Neuronal stem cell (in vitro differentiated cells): ENCODE results near the gene HS6ST3. TPM values are rescaled to one million over a fixed set of nuclear protein-coding genes. Genes with fewer than 3 reads are reported as not detected.
A peak's percentile ranks its signal among the peaks of the same experiment; 100 is the strongest.
"Not testable (repeated sequence)": the region's sequence is repeated elsewhere in the genome, so short reads cannot be mapped to it uniquely, and the experiment has no call there.

Experiments used
- DNase-seq: peaks from one replicate; pipeline ENCODE4 v3.0.0-alpha.2; 2013; ENCODE audit warnings: low spot score
- H2AFZ ChIP-seq: one replicate; pipeline ENCODE4 v1.6.1; 2013; ENCODE audit warnings: mild to moderate bottlenecking, low read length, inconsistent platforms
- H2AK5ac ChIP-seq: 2 replicates; pipeline ENCODE4 v1.6.1; 2013; ENCODE audit warnings: low read depth, mild to moderate bottlenecking, inconsistent platforms, low read length, moderate library complexity, mixed read lengths
- H2BK120ac ChIP-seq: 2 replicates; pipeline ENCODE4 v1.6.1; 2013; ENCODE audit warnings: low read depth, mild to moderate bottlenecking, inconsistent platforms, low read length, moderate library complexity, mixed read lengths
- H2BK12ac ChIP-seq: one replicate; pipeline ENCODE4 v1.6.1; 2013; ENCODE audit warnings: low read length, inconsistent platforms
- H2BK15ac ChIP-seq: 2 replicates; pipeline ENCODE4 v1.6.1; 2013; ENCODE audit warnings: mild to moderate bottlenecking, low read length, inconsistent platforms, mixed read lengths
- H2BK5ac ChIP-seq: one replicate; pipeline ENCODE4 v1.6.1; 2013; ENCODE audit warnings: inconsistent platforms, mild to moderate bottlenecking, low read length, moderate library complexity
- H3K14ac ChIP-seq: one replicate; pipeline ENCODE4 v1.6.1; 2013; ENCODE audit warnings: low read length, inconsistent platforms
- H3K18ac ChIP-seq: 2 replicates; pipeline ENCODE4 v1.6.1; 2013; ENCODE audit warnings: low read length, inconsistent platforms
- H3K23ac ChIP-seq: 2 replicates; pipeline ENCODE4 v1.6.1; 2013; ENCODE audit warnings: low read depth, mild to moderate bottlenecking, mixed read lengths, low read length, inconsistent platforms; ENCODE audit not compliant: poor library complexity
- H3K27ac ChIP-seq: replicated peaks from 3 replicates; pipeline ENCODE4 v1.5.1; 2013; ENCODE audit warnings: low read length, inconsistent platforms
- H3K27me3 ChIP-seq, 3 experiments: 2 replicates each; pipeline ENCODE4 v1.6.1; 2013; ENCODE audit warnings: low read length in 3 of 3, mild to moderate bottlenecking in 2 of 3, inconsistent platforms in 1 of 3, low read depth in 1 of 3, mixed read lengths in 1 of 3, moderate library complexity in 1 of 3; ENCODE audit not compliant: control insufficient read depth in 3 of 3, insufficient read depth in 3 of 3
- H3K36me3 ChIP-seq, 2 donors: replicated peaks in 1 of 2; 2 replicates each; pipeline ENCODE4 v1.6.1; 2013; ENCODE audit warnings: low read length in 2 of 2; ENCODE audit not compliant: control insufficient read depth in 2 of 2, insufficient read depth in 2 of 2
- H3K4ac ChIP-seq: 2 replicates; pipeline ENCODE4 v1.6.1; 2013; ENCODE audit warnings: inconsistent platforms, mild to moderate bottlenecking, low read length, moderate library complexity
- H3K4me1 ChIP-seq, 2 donors: 1 replicate in 1 of 2; 2 replicates in 1 of 2; pipeline ENCODE4 v1.6.1; 2013; ENCODE audit warnings: low read length in 2 of 2, low read depth in 1 of 2; ENCODE audit not compliant: control insufficient read depth in 2 of 2, insufficient read depth in 1 of 2
- H3K4me2 ChIP-seq: one replicate; pipeline ENCODE4 v1.6.1; 2013; ENCODE audit warnings: mild to moderate bottlenecking, low read length, inconsistent platforms; ENCODE audit not compliant: insufficient read depth, poor library complexity, severe bottlenecking
- H3K4me3 ChIP-seq, 2 donors: 2 replicates each; pipeline ENCODE4 v1.5.1; 2013; ENCODE audit warnings: low read length in 2 of 2, mild to moderate bottlenecking in 2 of 2, inconsistent platforms in 1 of 2, moderate library complexity in 1 of 2
- H3K79me1 ChIP-seq: one replicate; pipeline ENCODE4 v1.6.1; 2013; ENCODE audit warnings: low read depth, mild to moderate bottlenecking, inconsistent platforms, low read length, moderate library complexity
- H3K9ac ChIP-seq: one replicate; pipeline ENCODE4 v1.6.1; 2013; ENCODE audit warnings: mild to moderate bottlenecking, low read depth, low read length, inconsistent platforms; ENCODE audit not compliant: poor library complexity
- H3K9me3 ChIP-seq, 2 donors: replicated peaks in 1 of 2; 2 replicates each; pipeline versions ENCODE3 to v1.6.1; 2013; ENCODE audit warnings: low read length in 2 of 2, mild to moderate bottlenecking in 2 of 2, inconsistent platforms in 1 of 2, low read depth in 1 of 2, mixed read lengths in 1 of 2, moderate library complexity in 1 of 2; ENCODE audit not compliant: control insufficient read depth in 2 of 2, insufficient read depth in 1 of 2
- H4K8ac ChIP-seq: one replicate; pipeline ENCODE4 v1.6.1; 2013; ENCODE audit warnings: low read depth, mild to moderate bottlenecking, inconsistent platforms, low read length, moderate library complexity
- H4K91ac ChIP-seq: one replicate; pipeline ENCODE4 v1.6.1; 2013; ENCODE audit warnings: low read length, low read depth, mild to moderate bottlenecking, inconsistent platforms; ENCODE audit not compliant: poor library complexity
- WGBS, 2 donors: extraction: QIAGEN DNeasy Blood & Tissue Kit; methylation state at CpG; one replicate each; pipeline ENCODE4 v1.1.7; 2013; ENCODE audit warnings: missing lambda C conversion rate in 2 of 2, mixed read lengths in 1 of 2; ENCODE audit not compliant: insufficient read length in 2 of 2, insufficient replicate concordance in 1 of 2; ENCODE audit errors: extremely low coverage in 2 of 2; 5-methylcytosine and 5-hydroxymethylcytosine counted together
- polyA plus RNA-seq, 2 experiments: library from polyadenylated mRNA; stranded (reverse); fragments of 200-250 nt; gene quantifications; one replicate each; pipeline ENCODE4 v1.2.3, GENCODE V29; 2013

The HS6ST3 gene
- polyA plus RNA-seq (2013, experiment 1 of 2): 1.4 TPM
- polyA plus RNA-seq (2013, experiment 2 of 2): 1.4 TPM

DNA sequence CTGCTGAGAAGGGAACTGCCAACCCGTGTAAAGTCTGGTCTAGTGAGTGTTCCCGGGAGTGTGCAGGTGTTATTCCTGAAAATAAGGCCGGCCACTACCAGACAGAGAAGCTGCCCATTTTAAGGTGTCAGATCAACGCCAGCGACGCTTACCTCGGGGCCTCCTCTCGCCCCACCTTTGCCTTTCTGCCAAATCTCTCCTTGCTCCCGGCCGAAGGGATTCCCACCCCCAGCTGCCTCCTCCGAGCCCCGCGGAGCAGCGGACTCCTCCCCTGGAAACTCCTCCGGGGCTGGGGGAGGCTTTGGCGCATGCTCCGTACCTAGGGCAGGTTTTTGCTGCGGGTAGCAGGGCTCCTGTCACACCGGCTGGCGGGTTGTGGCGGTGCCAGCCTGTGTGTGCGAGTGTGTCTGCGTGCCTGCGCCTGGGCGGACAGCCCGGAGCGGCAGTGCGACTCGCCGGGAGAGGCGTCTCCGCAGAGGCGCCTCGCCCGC is at the start of gene HS6ST3:
Gene HS6ST3, plus strand, starts transcription at position 359 of the 491 bp plus-strand sequence.
- H3K9ac ChIP-seq: peak within 1 kb of the TSS; percentile 67
- H3K79me1 ChIP-seq: no peaks in the 10 kb centered on the region
- H2BK15ac ChIP-seq: no peak within 1 kb of the TSS
- H3K36me3 ChIP-seq: no peaks in the 10 kb centered on the region
- no peak within 1 kb of the TSS for H4K8ac ChIP-seq
- no peak within 1 kb of the TSS for H2BK12ac ChIP-seq
- H4K91ac ChIP-seq: no peak within 1 kb of the TSS
- WGBS, 2 donors: no CpG with 5 or more reads among the region's 35 CpGs
- H3K4me3 ChIP-seq: peak within 1 kb of the TSS; percentile 42 to 74
- H3K4me2 ChIP-seq: peak within 1 kb of the TSS; percentile 94
- H3K18ac ChIP-seq: peak within 1 kb of the TSS; percentile 86
- H3K14ac ChIP-seq: peak within 1 kb of the TSS; percentile 84
- peak within 1 kb of the TSS; percentile 21 for H3K23ac ChIP-seq
- H2AFZ ChIP-seq: peak within 1 kb of the TSS; percentile 92
- no peak within 1 kb of the TSS for H2BK120ac ChIP-seq
- no peaks in the 10 kb centered on the region for H3K9me3 ChIP-seq
- no peak within 1 kb of the TSS for H2AK5ac ChIP-seq
- H3K4me1 ChIP-seq: peaks cover 0 to 6% of the 10 kb centered on the region in 2 donors
- no peak within 1 kb of the TSS for H3K27ac ChIP-seq
- peaks cover 5 to 88% (median 27%) of the 10 kb centered on the region in 3 experiments for H3K27me3 ChIP-seq
- no peak within 1 kb of the TSS for H2BK5ac ChIP-seq
- H3K4ac ChIP-seq: no peak within 1 kb of the TSS
- DNase-seq: peak; percentile 57

DNA sequence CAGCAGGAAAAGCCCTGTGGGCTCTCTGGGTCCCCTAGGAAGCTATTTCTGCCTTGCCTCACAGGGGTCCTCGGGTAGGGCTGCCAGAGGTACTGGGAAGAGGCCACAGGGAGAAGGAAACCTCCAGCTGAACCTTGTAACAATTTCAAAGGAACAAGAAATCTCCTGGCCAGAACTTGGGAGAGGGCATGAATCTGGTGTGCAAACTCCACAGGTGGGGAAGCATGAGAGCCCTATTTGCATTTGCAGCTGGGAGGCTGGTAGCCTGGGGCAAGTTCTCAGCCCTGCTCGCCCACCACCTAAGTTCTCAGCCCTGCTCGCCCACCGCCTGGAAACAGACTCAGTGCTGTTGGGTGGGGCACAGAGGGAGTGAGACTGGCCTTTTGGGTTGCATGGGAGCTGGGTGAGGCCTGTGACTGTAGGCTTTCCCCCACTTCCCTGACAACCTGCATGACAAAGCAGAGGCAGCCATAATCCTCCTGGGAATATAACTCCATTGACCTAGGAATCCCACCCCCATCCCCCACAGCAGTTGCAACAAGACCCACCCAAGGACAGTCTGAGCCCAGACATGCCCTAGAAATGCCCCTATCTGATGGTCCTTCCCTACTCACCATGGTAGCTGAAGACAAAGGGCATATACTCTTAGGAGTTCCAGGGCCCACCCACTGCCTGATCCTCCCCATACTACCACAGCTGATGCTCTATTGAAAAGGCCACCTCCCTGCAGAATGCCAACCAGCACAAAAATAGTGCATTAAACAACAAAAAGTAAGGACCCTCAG is 48.4 kb upstream of the HS6ST3 start:
- Histone ChIP-seq H4K8ac (no peak overlapping the region), H4K91ac (no peak overlapping the region), H3K27ac (no peak overlapping the region), H2BK15ac (no peak overlapping the region), H3K23ac (no peak overlapping the region), H3K36me3 (peaks cover 0 to 1% of the 10 kb centered on the region in 2 donors), H3K4me2 (no peak overlapping the region), H2BK12ac (no peak overlapping the region), H3K27me3 (no peaks in the 10 kb centered on the region), H2BK120ac (no peak overlapping the region), H3K9me3 (peaks cover 0 to 11% of the 10 kb centered on the region in 2 donors), H2AK5ac (no peak overlapping the region), H3K18ac (peak overlapping the region; percentile 71), H2BK5ac (no peak overlapping the region), H3K4me1 (peaks cover 5 to 9% of the 10 kb centered on the region in 2 donors), H2AFZ (no peak overlapping the region), H3K9ac (no peak overlapping the region), H3K4ac (no peak overlapping the region), H3K79me1 (peaks cover 4% of the 10 kb centered on the region), H3K4me3 (no peak overlapping the region), H3K14ac (no peak overlapping the region)
- no peak for DNase-seq
- WGBS, 2 donors: no CpG with 5 or more reads among the region's 4 CpGs

DNA sequence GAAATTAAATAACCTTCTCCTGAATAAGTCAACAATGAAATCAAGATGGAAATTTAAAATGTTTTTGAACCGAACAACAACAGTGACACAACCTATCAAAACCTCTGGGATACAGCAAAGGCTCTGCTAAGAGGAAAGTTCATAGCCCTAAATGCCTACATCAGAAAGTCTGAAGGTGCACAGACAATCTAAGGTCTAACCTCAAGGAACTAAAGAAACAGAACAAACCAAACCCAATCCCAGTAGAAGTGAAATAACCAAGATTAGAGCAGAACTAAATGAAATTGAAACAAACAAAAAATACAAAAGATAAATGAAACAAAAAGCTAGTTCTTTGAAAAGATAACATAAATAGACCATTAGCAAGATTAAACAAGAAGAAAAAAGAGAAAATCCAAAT is 45.7 kb upstream of the HS6ST3 start:
- Histone ChIP-seq H3K9ac (no peak overlapping the region), H3K36me3 (peaks cover 0 to 1% of the 10 kb centered on the region in 2 donors), H2AK5ac (no peak overlapping the region), H3K14ac (no peak overlapping the region), H3K27ac (no peak overlapping the region), H2BK12ac (no peak overlapping the region), H2BK5ac (no peak overlapping the region), H2BK120ac (no peak overlapping the region), H4K91ac (no peak overlapping the region), H3K23ac (no peak overlapping the region), H3K18ac (no peak overlapping the region), H2BK15ac (no peak overlapping the region), H3K79me1 (peaks cover 7% of the 10 kb centered on the region), H4K8ac (no peak overlapping the region), H3K27me3 (no peaks in the 10 kb centered on the region), H2AFZ (no peak overlapping the region), H3K4me3 (no peak overlapping the region), H3K4me1 (peaks cover 4 to 5% of the 10 kb centered on the region in 2 donors), H3K9me3 (peaks cover 0 to 18% of the 10 kb centered on the region in 2 donors), H3K4ac (no peak overlapping the region), H3K4me2 (no peak overlapping the region)
- DNase-seq: no peak
- no CpG with 5 or more reads among the region's 1 CpG for WGBS, 2 donors

DNA sequence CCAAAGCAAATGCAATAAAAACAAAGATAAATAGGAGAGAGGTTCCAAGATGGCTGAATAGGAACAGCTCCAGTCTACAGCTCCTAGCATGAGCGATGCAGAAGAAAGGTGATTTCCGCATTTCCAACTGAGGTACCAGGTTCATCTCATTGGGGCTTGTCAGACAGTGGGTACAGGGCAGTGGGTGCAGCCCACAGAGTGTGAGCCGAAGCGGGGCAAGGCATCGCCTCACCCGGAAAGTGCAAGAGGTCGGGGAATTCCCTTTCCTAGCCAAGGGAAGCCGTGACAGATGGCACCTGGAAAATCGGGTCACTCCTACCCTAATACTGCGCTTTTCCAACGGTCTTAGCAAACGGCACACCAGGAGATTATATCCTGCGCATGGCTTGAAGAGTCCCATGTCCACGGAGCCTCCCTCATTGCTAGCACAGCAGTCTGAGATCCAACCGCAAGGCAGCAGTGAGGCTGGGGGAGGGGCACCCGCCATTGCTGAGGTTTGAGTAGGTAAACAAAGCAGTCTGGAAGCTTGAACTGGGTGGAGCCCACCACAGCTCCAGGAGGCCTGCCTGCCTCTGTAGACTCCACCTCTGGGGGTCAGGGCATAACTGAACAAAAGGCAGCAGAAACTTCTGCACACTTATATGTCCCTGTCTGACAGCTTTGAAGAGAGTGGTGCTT is 43.3 kb upstream of the HS6ST3 start:
- not testable (repeated sequence) for H2BK15ac ChIP-seq, H2AFZ ChIP-seq, H3K27me3 ChIP-seq, H2BK120ac ChIP-seq, H4K8ac ChIP-seq, H2BK12ac ChIP-seq, H3K4me1 ChIP-seq, H3K27ac ChIP-seq, H3K14ac ChIP-seq, H3K9ac ChIP-seq, H4K91ac ChIP-seq, H3K79me1 ChIP-seq, H3K4me2 ChIP-seq, DNase-seq, H3K4me3 ChIP-seq, H3K23ac ChIP-seq, H2AK5ac ChIP-seq, H2BK5ac ChIP-seq, H3K4ac ChIP-seq, H3K36me3 ChIP-seq, H3K18ac ChIP-seq
- no CpG with 5 or more reads among the region's 16 CpGs for WGBS, 2 donors
- peaks cover 0 to 16% of the 10 kb centered on the region in 2 donors for H3K9me3 ChIP-seq
